ENCODE results near the gene TTLL8.

- TF ChIP-seq CTCF (IDR thresholded peaks at IDR 0.05 in 2 of 3, conservative IDR thresholded peaks at IDR 0.05 in 1 of 3; ENCODE audit: borderline replicate concordance in 1 of 3, insufficient read depth in 1 of 3, low read depth in 2 of 3, low read length in 2 of 3) (no peak), FOSL1 (IDR thresholded peaks at IDR 0.05; ENCODE audit: low read depth) (no peak), POLR2A (IDR thresholded peaks at IDR 0.05; ENCODE audit: borderline replicate concordance, extremely low read depth, insufficient read depth, insufficient read length) (no peak), ZNF274 (IDR thresholded peaks at IDR 0.05; ENCODE audit: low read depth, low read length) (no peak), ATF3 (IDR thresholded peaks at IDR 0.05) (no peak), SP1 (IDR thresholded peaks at IDR 0.05; ENCODE audit: low read depth) (no peak), EZH2phosphoT487 (IDR thresholded peaks at IDR 0.05; ENCODE audit: borderline replicate concordance) (no peak), EZH2 (IDR thresholded peaks at IDR 0.05) (no peak), JUND (IDR thresholded peaks at IDR 0.05) (no peak)
These were observed 53.2 kb downstream of the TTLL8 start for GRCh38 chr22:50004918-50005317.

Measured in HCT116 (cell line).